GM12865 (cell line): ENCODE data around the gene SH2D7.

Source experiments
- DNase-seq: peaks from one replicate; pipeline ENCODE4 v3.0.0; 2010; ENCODE audit warnings: low read depth
- H3K4me3 ChIP-seq: 2 replicates; pipeline ENCODE4 v1.5.1; 2011; ENCODE audit warnings: mild to moderate bottlenecking, low read depth, low read length, control low read depth
- TF ChIP-seq, protein P1 (sequence below): IDR thresholded peaks from 2 replicates; pipeline ENCODE4 v1.5.1; 2011; ENCODE audit warnings: low read length, control low read depth, low read depth, inconsistent platforms; ENCODE audit not compliant: insufficient read depth; ENCODE audit errors: missing control alignments

The SH2D7 gene

DNA sequence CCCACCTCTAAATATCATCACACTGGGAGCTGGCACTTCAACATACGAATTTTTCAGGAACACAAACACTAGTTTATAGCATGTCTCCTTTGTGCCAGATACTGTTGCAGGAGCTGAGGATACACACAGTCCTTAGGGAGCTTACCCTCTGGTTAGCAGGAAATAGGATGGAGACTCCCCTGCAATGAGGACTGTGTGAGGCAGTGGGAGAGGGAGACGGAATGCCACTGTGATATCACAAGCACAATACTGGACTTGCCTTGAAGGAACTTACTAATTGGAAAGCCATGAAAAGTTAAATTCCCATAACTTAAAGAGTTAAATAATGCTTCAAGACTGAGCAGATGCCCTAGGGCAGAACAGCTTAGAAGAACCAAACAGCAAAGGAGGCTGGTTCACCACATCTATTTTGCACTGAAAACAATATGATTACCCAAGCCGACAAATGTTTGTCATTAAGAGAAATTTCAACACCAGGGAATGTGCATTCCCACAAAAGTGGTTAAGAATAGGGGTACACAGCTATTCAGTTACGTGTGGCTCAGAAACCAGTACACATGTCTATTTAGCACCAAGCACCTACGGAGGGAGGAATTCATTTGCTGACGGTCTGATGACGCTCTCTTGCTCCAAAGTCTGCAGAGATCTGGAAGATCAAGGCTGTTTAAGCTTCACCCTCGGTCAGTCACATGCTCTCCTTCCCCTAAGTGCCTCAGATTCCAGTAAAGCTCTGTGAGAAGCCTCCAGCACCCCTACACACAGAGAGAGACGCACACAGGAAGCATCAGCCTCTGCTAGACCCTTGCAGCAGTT is 20.1 kb upstream of the SH2D7 start:
- TF ChIP-seq, protein P1, sequence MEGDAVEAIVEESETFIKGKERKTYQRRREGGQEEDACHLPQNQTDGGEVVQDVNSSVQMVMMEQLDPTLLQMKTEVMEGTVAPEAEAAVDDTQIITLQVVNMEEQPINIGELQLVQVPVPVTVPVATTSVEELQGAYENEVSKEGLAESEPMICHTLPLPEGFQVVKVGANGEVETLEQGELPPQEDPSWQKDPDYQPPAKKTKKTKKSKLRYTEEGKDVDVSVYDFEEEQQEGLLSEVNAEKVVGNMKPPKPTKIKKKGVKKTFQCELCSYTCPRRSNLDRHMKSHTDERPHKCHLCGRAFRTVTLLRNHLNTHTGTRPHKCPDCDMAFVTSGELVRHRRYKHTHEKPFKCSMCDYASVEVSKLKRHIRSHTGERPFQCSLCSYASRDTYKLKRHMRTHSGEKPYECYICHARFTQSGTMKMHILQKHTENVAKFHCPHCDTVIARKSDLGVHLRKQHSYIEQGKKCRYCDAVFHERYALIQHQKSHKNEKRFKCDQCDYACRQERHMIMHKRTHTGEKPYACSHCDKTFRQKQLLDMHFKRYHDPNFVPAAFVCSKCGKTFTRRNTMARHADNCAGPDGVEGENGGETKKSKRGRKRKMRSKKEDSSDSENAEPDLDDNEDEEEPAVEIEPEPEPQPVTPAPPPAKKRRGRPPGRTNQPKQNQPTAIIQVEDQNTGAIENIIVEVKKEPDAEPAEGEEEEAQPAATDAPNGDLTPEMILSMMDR: no peak
- H3K4me3 ChIP-seq: no peak overlapping the region
- no peak for DNase-seq

DNA sequence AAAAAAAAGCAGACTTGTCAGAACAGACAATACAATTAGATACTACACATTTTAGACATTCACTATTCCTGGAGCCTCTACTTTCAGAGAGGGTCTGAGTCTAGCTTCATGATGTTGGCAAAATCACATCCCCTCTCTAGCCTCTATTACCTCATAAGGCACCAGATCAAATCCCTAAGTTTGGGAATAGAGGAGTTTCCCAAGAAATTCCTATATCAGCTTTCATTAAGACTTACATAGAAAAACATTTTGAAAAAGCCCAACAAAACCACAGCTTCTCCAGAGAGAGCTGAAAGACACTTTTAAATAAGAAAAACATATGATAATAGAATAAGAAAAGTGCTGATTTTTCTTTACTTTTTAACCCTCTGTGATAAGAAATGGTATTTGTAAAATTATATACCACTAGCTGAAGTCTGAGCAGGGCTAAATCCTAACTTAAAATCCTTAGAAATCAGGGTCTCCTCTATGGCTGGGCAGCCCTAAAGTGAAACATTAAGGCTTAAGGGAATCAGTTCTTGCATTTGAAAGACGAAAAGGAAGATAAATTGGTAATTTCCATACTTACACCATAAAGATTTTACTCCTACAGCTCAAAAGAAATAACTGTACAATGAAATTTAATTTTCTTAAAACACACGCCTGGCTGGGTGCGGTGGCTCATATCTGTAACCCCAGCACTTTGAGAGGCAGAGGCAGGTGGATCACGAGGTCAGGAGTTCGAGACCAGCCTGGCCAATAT is 19.1 kb upstream of the SH2D7 start:
- H3K4me3 ChIP-seq: no peak overlapping the region
- DNase-seq: no peak
- TF ChIP-seq, protein P1: no peak

DNA sequence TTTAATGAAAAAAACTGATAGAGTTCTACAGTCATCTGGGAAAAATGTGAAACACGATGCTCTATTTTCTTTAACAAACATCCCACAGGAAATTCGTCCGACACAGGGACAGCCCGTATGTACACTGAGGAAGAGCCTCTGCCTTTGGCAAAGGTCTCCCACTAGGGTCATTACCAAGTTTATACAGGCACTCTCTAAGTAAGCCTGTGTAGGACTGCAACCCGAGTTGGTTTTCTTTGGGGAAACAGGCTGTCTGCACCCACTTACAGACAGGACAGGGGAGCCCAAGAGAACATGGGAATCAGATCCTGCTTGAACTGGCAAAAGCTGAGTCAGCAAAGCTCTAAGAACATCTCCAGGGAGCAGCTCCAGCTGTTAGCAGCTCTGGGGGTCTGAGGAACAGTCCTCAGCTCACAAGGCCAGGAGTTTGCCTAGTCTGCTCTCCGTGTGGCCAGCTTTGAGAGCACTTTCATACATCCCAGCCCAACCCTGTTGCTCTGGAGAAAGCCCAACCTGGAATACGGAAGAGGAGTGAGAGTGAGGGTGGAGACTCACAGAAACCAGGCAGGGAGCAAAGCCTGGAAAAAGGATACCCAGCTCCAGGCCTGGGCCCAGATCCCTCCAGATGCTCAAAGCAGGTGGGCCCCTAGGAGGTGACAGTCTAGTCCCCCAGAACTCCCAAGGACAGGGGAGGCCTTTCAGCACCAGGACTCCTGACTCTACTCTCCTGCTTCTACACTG is 16.7 kb upstream of the SH2D7 start:
- H3K4me3 ChIP-seq: peak overlapping the region; percentile 79
- TF ChIP-seq, protein P1: no peak
- DNase-seq: no peak

DNA sequence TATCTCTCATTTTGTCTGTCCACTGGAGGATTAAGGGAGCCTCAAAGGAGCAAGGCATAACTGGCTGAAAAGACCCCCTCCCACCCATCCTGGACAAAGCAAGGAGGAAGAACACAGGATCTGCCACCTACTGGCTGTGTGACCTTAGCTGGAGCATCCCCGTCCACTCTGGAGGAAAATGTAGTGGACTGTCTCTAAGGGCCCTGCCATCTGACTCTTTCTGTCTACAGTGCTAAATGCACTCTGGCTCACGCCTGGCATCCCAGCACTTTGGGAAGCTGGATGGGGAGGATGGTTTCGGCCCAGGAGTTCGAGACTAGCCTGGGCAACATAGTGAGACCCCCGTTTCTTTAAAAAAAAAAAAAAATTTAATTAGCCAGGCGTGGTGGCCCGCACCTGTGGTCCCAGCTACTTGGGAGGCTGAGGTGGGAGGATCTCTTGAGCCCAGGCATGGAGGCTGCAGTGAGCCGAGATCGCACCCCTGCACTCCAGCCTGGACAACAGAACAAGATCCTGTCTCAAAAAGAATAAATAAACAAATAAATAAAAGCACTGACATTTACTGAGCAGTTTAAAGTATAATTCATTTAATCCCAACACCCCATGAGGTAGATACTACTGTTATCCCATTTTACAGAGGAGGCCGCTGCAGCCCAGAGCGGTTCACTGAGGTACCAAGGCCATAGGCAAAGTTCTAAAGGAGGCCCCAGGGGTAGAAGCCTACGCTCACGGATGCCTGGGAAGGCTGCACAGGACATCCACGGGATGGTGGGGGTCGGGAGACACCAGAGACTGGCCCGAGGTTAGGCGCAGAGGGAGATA is 15.9 kb upstream of the SH2D7 start:
- TF ChIP-seq, protein P1: no peak
- no peak for DNase-seq
- H3K4me3 ChIP-seq: peak overlapping the region; percentile 79

DNA sequence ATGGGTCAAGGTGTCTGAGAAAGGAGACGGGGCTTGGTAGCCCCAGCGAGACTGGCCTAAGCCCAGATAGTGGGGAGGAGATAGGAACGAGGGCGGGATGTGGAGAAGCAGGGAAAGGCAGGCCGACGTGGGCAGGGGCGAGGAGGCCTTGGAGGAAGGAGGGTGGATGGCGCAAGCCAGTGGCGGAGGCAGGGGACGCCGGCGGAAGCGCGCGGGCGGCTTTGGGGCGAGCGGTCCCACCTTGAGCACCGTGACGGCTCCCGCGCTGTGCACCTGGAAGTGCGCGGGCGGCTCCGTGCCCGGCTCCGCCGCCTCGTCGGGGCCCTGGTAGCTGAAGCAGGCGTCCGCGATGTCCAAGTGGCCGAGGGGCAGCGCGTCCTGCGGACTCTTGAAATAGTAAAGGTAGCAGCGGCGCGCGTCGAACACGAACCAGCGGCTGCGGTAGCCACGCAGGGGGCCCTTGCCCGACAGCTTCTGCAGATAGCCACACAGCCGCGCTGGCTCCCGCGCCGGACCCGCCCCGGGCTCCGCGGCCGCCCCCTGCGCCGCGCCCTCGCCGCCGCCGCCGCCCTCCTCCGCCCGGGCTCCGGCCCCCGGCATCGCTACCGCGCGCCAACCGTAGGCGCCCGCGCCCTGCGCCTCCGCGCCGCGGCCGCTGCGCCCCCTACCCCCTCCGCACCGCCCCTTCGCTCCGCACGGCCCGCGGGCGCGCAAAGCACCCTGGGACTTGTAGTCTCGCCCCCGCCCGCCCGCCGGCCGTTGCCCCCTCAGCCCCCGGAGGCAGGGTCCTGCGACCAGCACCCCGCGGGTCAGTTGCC is 15.1 kb upstream of the SH2D7 start, which contains the start of gene TBC1D2B:
TSS of gene TBC1D2B (minus strand) at position 659 of the 818 bp plus-strand sequence. CDS start at position 600, 59 bp downstream.
- TF ChIP-seq, protein P1: peak; percentile 15
- peak within 1 kb of the TSS; percentile 79 for H3K4me3 ChIP-seq
- peak; percentile 70 for DNase-seq
